Activated T-helper 1 cell treated with anti-CD3 and anti-CD28 coated beads, Interleukin-2, amount 50 U/mL, for 16 hours (primary cell): ENCODE results near the gene HABP2.

Experiments
- DNase-seq, 2 donors: peaks; one replicate each; pipeline ENCODE4 v3.0.0-alpha.2; 2020; ENCODE audit warnings: low read depth in 1 of 2, low spot score in 1 of 2

Gene HABP2

DNA sequence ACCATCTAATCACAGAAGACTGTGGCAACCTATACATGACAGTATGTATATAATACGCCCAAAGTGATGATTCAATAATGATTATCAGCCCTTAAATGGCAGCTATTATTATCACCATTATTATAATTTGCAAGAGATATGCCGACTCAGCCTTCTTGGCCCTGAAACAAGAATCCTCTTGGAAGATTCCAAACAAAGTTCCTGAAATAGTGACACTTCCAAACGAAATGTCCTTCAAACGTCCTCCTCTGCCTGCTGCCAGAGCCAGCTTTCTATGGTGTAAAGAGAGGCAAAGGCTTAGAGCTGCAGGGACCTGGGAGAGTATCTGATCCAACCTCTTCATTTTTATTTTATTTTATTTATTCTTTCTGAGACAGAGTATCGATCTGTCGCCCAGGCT, 75.0 kb downstream of the HABP2 start:
- no peak for DNase-seq

DNA sequence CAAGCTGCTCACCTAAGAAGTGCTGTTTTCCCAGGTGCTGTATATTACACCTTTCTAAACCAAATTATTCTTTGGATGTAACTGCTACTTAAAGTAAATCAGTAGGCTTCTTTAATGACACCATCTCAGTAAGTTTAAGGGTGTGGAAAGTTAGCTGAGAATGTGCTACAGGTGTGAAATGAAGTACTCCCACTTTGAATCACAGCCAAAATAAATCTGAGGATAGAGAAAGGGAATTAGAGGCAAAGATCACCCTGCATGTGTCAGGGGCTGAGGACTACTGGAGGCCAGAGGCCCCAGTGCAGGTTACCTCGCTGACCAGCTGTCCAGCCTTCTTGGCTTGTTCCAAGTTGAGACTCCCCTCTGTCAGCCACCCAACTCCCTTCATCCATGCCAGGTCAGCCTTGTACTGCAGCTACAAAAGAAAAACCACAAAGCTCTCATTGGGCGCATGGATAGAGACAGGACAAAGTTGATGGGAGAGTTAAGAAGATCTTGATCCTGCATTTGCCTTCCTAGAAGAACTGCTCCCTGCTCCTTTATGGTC, 75.8 kb downstream of the HABP2 start:
- no peak for DNase-seq

DNA sequence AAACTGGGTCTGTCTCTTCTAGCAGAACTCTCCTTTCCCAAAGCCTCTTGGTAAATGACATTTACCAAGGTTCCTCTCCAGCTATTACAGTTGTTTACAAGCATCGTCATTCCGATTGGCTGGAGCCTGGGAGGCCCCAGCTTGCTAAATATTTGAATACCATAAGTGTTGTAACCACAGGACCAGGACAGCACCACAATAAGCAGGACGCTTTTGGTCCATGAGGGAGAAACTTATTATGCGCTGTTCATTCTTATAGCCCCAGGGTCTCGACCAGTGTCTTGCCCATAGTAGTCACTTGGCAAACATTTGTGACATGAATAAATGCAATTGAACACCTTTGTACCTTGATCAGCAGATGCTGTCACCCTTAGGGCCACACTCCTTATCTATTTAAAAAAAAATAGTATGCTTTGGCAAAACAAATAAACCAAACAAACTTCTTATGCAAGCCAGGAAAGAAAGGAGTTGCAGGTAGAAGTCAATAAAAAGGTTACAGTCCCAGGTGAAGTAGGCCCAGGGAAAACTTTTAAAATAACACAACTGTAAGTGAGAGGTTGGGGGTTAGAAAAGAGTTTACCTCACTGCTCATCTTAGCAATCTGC, 78.2 kb downstream of the HABP2 start:
- no peak for DNase-seq

DNA sequence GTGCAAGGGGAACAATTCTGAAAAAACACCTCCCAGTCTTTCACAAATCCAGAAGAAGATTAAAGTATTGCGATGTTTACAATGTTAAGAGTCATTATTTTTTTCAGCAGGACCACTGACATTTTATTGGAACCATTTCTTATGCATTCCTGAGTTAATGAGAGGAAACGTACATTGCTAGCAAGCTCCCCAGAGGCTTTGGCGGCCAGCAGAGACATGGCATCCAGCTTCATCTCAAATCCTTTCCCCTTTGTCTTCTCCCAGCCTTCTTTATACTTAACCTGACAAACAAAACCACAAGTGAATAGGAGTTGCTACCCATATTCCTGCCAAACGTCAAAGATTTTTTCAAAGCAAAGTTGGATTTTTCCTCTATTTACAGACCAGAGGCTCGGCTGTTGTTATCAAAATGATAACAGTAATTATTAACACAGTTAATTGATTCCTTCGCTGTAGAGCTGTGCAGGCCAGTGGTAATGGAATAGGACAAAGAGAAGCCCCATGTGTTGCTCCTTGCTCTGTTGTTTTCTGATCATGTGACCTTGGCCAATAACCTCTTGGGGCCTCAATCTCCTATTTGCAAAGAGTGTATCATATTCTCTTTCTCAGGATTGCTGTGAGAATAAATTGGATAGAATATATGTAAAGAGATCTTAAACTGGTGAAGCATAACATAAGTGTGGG, 79.0 kb downstream of the HABP2 start:
- DNase-seq: no peak
